Sigmoid colon (tissue), 7 donors: ENCODE results near the gene APOF. TPM values are rescaled to one million over a fixed set of nuclear protein-coding genes. Genes with fewer than 3 reads are reported as not detected.

Experiments used
- DNase-seq: peaks from one replicate; pipeline ENCODE4 v3.0.0-alpha.2; 2019
- H3K27ac ChIP-seq, 4 donors: fragments of 200-600 bp; sonication (generic); one replicate each; pipeline ENCODE4 v1.5.1; 2016 to 2019; ENCODE audit warnings: mild to moderate bottlenecking in 1 of 4
- H3K27me3 ChIP-seq, 3 donors: fragments of 200-600 bp; sonication (generic); one replicate each; pipeline ENCODE4 v1.5.1; 2019; ENCODE audit warnings: mild to moderate bottlenecking in 1 of 3
- H3K36me3 ChIP-seq, 4 donors: fragments of 200-600 bp; sonication (generic); one replicate each; pipeline ENCODE4 v1.5.1; 2016 to 2019
- H3K4me1 ChIP-seq, 4 donors: fragments of 200-600 bp; sonication (generic); one replicate each; pipeline ENCODE4 v1.5.1; 2017 to 2019
- H3K4me3 ChIP-seq, 4 donors: fragments of 200-600 bp; sonication (generic); one replicate each; pipeline ENCODE4 v1.5.1; 2017 to 2019; ENCODE audit warnings: mild to moderate bottlenecking in 2 of 4, moderate library complexity in 1 of 4
- H3K9me3 ChIP-seq, 4 donors: fragments of 200-600 bp in 3 of 4; sonication (generic) in 3 of 4; one replicate each; pipeline versions ENCODE4 v1.5.1 to v1.6.1; 2013 to 2019
- EP300 ChIP-seq, 4 donors: sonication (generic); formaldehyde crosslinking; IDR thresholded peaks; one replicate each; pipeline ENCODE4 v1.6.1; 2017; ENCODE audit warnings: antibody characterized with exemption in 4 of 4
- POLR2A ChIP-seq, 2 donors: fragments of 450-650 bp; IDR thresholded peaks; one replicate each; pipeline ENCODE4 v1.6.1; 2016; ENCODE audit warnings: antibody characterized with exemption in 2 of 2, mild to moderate bottlenecking in 2 of 2, moderate library complexity in 2 of 2
- POLR2AphosphoS5 ChIP-seq, 4 donors: sonication (generic); formaldehyde crosslinking; IDR thresholded peaks; one replicate each; pipeline ENCODE4 v1.6.1; 2017; ENCODE audit warnings: antibody characterized with exemption in 4 of 4
- WGBS, 2 donors: extraction: QIAGEN DNeasy Blood & Tissue Kit; methylation state at CpG; one replicate each; pipeline ENCODE4 v1.1.7; 2013; 5-methylcytosine and 5-hydroxymethylcytosine counted together
- intact Hi-C: fragments of 100-400 bp; cut with DNase I; formaldehyde crosslinking; loops from one replicate; pipeline ENCODE4 v1.15.1; 2023
- polyA plus RNA-seq, 3 donors: library from polyadenylated mRNA; stranded (reverse); fragments of 200-250 nt; gene quantifications; one replicate each; pipeline ENCODE4 v1.2.3, GENCODE V29; 2013
- total RNA-seq, 4 donors: library from RNA; depleted of rRNA; stranded (reverse); fragments of >200 nt; gene quantifications; one replicate each; pipeline ENCODE4 v1.1.0, GENCODE V29; 2016
- TF ChIP-seq, protein P1 (sequence below), 4 experiments: fragments of 450-650 bp in 3 of 4; fragments of 200-600 bp in 1 of 4; IDR thresholded peaks; one replicate each; pipeline ENCODE4 v1.5.1; 2016 to 2019; ENCODE audit warnings: antibody characterized with exemption in 4 of 4, mild to moderate bottlenecking in 3 of 4, moderate library complexity in 2 of 4
- donor health status: healthy with polysubstance abuse.
- donor health status: Bipolar disorder and iron deficiency.
- donor health status: healthy.

The APOF gene
- total and polyA plus RNA-seq, 7 donors = not detected

- Histone ChIP-seq H3K4me3 (no peak overlapping the region), H3K36me3 (peaks cover 14 to 76% (median 40%) of the 10 kb centered on the region in 4 donors), H3K27me3 (no peaks in the 10 kb centered on the region), H3K4me1 (peaks cover 0 to 8% (median 6%) of the 10 kb centered on the region in 4 donors), H3K27ac (no peak overlapping the region), H3K9me3 (no peaks in the 10 kb centered on the region)
- TF ChIP-seq POLR2A (IDR thresholded peaks at IDR 0.05) (no peak), EP300 (IDR thresholded peaks at IDR 0.05) (no peak), POLR2AphosphoS5 (IDR thresholded peaks at IDR 0.05) (no peak)
- TF ChIP-seq, protein P1, sequence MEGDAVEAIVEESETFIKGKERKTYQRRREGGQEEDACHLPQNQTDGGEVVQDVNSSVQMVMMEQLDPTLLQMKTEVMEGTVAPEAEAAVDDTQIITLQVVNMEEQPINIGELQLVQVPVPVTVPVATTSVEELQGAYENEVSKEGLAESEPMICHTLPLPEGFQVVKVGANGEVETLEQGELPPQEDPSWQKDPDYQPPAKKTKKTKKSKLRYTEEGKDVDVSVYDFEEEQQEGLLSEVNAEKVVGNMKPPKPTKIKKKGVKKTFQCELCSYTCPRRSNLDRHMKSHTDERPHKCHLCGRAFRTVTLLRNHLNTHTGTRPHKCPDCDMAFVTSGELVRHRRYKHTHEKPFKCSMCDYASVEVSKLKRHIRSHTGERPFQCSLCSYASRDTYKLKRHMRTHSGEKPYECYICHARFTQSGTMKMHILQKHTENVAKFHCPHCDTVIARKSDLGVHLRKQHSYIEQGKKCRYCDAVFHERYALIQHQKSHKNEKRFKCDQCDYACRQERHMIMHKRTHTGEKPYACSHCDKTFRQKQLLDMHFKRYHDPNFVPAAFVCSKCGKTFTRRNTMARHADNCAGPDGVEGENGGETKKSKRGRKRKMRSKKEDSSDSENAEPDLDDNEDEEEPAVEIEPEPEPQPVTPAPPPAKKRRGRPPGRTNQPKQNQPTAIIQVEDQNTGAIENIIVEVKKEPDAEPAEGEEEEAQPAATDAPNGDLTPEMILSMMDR (IDR thresholded peaks at IDR 0.05) = no peak
- intact Hi-C loops = no loop called here
- DNase-seq = no peak
- WGBS, 2 donors = 87 to 95% methylated on average over 2 of the region's 2 CpGs
Measured at GRCh38 chr12:56321027-56321426, 41.6 kb downstream of the APOF start.

DNA sequence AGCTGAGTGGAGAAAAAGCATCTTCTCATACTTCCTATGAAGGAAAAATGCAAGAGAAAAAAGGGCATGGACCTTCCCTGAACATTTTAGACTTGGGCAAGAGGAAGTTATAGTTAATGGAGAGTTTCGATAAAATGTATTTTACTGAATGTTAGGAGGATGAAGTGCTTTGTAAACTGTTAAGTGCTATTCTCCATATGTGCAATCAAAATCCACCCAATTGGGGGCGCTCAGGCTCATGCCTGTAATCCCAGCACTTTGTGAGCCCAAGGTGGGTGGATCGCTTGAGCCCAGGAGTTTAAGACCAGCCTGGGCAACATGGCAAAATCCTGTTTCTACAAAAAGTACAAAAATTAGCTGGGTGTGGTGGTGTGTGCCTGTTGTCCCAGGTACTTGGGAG is 45.0 kb downstream of the APOF start:
- Histone ChIP-seq H3K4me1 (peaks cover 0 to 22% (median 18%) of the 10 kb centered on the region in 4 donors), H3K4me3 (no peak overlapping the region), H3K27ac (no peak overlapping the region), H3K36me3 (peaks cover 1 to 60% (median 12%) of the 10 kb centered on the region in 4 donors), H3K9me3 (no peaks in the 10 kb centered on the region), H3K27me3 (no peaks in the 10 kb centered on the region)
- 91 to 96% methylated on average over 3 of the region's 3 CpGs for WGBS, 2 donors
- DNase-seq = no peak
- TF ChIP-seq, protein P1 (IDR thresholded peaks at IDR 0.05) = no peak
- TF ChIP-seq EP300 (IDR thresholded peaks at IDR 0.05) = no peak
- no peak for TF ChIP-seq POLR2AphosphoS5 (IDR thresholded peaks at IDR 0.05)
- TF ChIP-seq POLR2A (IDR thresholded peaks at IDR 0.05) = no peak
- intact Hi-C loops = loop anchor here (2.0 to 5.0 kb wide), 2 partner anchors 15 to 150 kb away; partner anchors contain the start of genes PAN2 and SPRYD4

GRCh38 chr12:56315622-56316473 is 46.8 kb downstream of the APOF start, which contains the start of gene CNPY2:
CNPY2 (minus strand) TSS chr12:56315988; CDS start chr12:56315217, 771 bp downstream.
- TF ChIP-seq, protein P1 (IDR thresholded peaks at IDR 0.05) = no peak
- TF ChIP-seq EP300 (IDR thresholded peaks at IDR 0.05) = no peak
- peak; percentile 83 to 91 (median 86) for TF ChIP-seq POLR2AphosphoS5 (IDR thresholded peaks at IDR 0.05)
- peak; percentile 67 to 68 for TF ChIP-seq POLR2A (IDR thresholded peaks at IDR 0.05)
- H3K4me1 ChIP-seq = peaks cover 0 to 22% (median 18%) of the 10 kb centered on the region in 4 donors
- H3K36me3 ChIP-seq = peaks cover 0 to 57% (median 6%) of the 10 kb centered on the region in 4 donors
- H3K9me3 ChIP-seq = no peaks in the 10 kb centered on the region
- DNase-seq = peak; percentile 98
- peak within 1 kb of the TSS; percentile 93 to 95 (median 94) for H3K27ac ChIP-seq
- 0% methylated on average over 62 of the region's 62 CpGs for WGBS, 2 donors
- H3K4me3 ChIP-seq = peak within 1 kb of the TSS; percentile 87 to 98 (median 90)
- intact Hi-C loops = loop anchor here (2.0 to 5.0 kb wide), 2 partner anchors 17 to 151 kb away; partner anchors contain the start of genes PAN2 and SPRYD4
- no peaks in the 10 kb centered on the region for H3K27me3 ChIP-seq

GRCh38 chr12:56315249-56315621 is 47.4 kb downstream of the APOF start:
- H3K9me3 ChIP-seq = no peaks in the 10 kb centered on the region
- H3K36me3 ChIP-seq = peaks cover 0 to 57% (median 9%) of the 10 kb centered on the region in 4 donors
- no peaks in the 10 kb centered on the region for H3K27me3 ChIP-seq
- DNase-seq = no peak
- peak overlapping the region; percentile 87 to 98 (median 90) for H3K4me3 ChIP-seq
- intact Hi-C loops = loop anchor here (5.0 kb wide), 1 partner anchor 152 kb away; the partner anchor contains the start of gene SPRYD4
- TF ChIP-seq, protein P1 (IDR thresholded peaks at IDR 0.05) = no peak
- TF ChIP-seq POLR2A (IDR thresholded peaks at IDR 0.05) (no peak), POLR2AphosphoS5 (IDR thresholded peaks at IDR 0.05) (no peak), EP300 (IDR thresholded peaks at IDR 0.05) (no peak)
- H3K27ac ChIP-seq = peak overlapping the region; percentile 93 to 95 (median 94)
- 1% methylated on average over 11 of the region's 11 CpGs for WGBS, 2 donors
- H3K4me1 ChIP-seq = peaks cover 0 to 22% (median 18%) of the 10 kb centered on the region in 4 donors
